ENCODE measurements around the gene EFNB2.

The EFNB2 gene

DNA sequence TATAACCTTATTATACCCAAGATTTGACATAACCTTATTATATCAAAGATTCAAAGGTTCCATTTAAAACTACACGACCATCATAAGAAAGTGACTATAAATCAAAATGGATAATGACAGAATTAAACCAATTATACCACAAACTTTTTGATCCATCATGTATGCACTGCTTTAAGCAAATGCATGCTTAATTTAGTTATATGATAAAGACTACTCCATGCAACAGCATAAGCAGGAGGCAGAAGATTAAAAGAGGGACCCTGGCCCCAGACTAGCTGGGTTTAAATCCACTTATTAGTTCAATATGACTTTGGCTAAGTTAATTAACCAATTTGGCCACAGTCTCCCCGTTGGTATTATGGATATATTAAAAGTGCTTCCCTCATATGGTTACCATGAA lies 11.4 kb downstream of the EFNB2 start:
- DNase-seq, result no peak

DNA sequence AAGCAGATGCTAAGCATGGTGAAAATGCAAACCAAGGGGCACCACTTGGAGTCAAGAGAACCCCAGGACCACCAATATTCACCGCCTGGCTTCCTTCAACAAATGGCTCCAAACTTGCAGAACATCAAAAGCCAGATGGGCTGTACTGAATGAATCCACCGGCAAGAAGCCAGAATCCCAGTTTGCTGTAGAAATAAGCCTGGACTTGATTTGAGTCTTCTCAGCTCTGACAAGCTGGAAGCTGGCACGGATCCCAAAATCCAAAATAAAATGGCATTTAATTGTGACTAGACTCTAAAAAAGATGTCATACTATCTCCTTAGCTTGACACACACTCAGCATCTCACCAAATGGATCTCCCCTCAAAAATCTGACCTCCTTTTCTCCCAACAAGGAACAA lies 11.9 kb downstream of the EFNB2 start:
- no peak for DNase-seq

DNA sequence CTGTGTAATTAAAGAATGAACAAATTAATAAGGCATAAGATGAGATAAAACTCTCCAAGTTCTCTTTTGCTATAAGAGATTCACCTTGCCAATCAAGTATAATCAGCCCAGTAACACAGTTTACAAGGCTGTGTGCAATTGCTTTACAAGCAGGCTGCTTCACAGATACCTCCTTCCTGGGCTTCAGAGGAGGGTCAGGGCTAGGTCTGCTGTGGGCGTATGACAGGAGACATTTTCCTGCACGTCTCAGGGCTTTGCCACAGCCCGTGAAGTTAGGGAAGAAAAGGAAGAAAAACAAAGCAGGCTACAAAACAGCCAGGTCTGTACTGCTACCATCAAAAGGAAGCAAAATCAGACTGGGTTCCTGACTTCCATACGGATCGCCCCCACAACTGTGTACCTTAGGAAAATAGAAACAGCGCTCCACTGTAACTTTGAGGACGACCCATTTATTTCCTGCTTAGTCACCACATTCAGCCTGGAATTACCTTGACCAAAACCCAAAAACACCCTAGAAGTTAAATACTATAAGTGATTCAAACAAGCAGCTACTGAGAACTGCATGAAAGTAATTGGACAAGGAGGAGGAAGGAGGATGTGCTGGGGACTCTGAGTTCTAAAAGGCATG lies 12.4 kb downstream of the EFNB2 start:
- no peak for DNase-seq

DNA sequence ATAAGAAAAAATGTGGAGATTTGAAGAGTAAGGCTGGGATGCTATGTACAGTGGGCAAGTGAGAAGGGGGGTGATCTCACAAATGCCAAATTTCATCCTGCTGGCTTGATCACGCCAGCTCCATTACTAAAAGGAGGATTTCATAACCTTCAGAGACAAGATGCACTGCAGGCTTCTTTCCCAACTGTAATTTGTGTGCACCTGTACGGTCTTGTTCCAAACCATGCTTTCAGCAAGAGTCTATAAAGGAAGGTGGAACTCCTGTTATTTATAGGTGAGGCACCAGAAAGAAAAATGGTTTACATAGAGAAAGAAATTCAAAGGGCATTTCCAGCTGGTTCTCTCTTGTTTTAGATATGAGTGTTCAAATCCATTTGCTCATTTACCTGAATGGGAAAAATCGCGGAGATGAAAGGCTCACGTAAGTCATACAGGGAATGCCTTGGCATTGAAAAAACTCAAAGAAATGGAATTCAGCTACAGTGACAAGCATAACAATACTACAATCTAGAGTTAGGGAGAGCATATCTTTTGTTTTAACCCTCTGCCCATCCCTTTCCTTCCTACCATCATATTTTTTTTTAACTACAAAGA lies 13.3 kb downstream of the EFNB2 start:
- no peak for DNase-seq

DNA sequence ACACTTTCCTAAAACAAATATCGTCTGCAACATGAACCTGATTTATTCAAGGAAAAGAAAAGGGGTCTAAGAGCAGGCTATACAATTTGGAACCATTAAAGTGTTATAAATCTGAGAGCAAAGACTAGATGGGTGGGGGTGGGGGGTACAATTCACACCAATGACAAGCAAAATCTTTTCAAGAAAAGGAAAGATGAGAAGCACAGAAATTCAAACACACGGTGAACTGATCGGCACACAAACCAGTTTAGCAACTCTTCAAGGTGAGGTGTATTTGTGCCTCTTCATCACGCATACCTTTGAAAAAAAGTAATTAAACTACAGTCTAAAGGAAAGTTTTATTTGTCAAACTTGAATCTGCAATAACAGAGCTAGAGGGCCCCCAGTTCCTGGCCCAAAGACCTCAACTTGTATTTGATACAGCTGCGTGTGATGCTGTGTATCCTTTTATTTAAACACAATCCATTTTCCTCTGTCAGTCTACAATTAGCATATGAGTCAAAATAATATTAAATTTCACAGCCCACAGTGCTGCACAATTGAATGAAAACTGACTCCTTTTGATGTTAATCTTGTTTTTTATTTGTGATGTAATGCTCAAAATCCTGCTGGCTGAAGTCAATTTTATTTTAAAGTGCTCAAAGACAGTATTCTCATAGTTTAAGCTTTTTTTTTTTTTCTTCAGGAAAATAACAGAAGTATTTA lies 14.2 kb downstream of the EFNB2 start:
- DNase-seq, result no peak

DNA sequence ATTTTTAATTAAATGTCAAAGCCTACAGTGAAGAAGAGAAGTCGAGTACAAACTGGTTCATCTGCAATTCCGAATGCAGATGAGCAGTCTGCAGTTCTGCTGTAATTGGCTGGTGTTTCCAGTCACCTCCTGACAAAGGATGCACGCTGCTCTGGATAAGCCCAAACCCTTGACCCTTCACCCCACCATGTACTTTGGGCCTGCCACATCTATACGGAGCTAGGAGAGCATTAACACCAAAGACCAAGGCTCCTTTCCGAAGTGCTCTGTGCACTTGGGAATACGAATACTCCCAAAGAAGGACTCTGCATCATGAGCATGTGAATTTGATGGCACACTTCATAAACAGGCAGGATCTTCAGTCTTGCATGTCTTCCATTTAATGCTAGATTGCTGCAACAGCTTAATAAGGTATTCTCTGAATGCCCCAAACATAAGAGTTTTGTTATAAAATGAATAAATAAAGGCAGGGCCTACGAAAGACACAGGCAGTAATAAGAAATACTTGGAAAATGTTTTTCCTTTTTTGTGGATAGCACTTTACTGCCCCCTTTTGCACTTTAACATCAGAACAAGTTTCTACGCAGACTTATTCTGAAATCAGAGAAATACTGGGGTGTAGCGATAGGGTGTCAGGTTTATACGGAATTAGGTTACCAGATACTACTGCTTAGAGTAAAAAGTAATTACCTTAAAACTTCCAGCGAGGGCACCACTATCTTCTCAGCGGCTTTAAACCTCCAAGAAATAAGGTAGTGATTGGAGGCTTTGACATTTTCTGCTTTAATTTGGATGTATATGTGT lies 15.0 kb downstream of the EFNB2 start:
- no peak for DNase-seq

DNA sequence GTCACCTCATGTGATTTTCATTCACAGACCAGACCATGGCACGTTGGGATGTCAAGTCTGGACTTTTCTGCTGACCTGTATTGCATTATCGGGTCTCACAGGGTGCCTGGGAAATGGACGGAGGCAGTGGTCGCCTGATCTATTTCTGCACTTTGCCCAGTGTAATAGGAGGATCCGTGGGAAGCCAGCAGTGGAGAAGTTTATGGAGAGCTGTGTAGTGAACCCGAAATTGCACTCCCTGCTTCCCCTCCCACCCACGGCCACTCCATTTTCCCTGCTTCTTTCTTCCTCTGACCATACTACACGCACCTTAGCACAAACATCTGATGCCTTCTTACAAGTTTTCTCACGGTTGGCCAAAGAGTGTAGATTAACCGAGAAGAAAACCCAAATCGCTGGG lies 16.9 kb downstream of the EFNB2 start:
- no peak for DNase-seq

DNA sequence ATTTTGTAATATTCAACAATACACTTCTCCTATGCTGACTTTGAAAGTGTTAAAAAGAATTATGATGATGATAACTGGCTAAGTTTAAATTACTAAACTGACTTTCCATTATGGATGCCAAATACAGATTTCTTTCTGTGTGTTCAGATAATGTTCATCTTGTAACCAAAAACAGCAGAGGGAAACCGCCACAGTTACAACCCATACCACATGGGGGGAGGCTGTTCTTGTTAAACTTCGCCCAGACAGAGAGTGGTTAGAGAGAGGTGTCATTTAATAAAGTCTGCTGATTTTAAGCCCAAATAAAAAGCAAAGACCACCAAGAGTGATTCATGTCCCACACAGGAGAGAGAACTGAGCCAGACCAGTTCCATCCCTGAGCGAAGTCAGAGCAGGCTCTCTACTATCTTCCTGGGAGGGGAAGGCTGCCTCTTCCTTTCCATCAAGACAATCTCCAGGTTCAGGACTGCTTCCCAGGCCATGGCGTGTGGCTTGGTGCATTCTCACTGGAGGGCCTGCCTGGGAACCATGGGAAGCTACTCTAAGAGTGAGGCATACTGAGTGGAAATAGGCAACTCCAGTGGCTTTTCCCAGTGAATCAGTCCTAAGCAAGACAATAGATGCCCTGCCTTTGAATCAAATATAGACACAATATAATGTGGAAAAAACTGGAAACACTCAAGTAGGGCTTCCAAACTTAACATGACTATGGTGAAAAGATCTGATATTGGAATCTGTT lies 18.2 kb downstream of the EFNB2 start:
- DNase-seq, result no peak

DNA sequence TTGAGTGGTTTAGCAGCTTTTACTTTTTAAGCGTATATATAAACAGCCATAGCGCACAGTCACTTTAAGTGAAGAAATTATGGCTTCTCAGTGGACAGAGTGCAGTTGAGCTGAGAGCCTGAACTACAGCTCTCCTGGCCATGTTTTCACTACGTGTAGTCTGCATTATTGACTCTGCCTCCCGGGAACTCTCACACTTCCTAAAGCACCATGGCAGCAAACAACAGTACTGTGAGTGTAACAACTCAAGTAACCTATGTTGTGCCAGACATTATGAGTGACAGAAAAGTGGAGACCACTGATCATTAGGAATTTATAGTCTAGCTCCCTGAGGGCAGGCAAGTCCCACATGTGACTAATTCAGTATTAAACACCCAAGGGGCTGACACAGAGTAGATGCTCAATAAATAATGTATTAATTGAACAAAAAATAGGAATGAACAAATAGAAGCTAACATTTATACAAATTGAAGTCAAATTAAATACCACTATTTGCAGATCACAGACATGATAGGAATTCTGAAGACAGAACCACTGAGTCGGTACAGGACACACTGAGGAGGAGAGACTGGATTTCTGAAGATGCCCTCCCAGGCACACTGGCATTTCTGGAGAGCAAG lies 19.7 kb downstream of the EFNB2 start:
- no peak for DNase-seq

DNA sequence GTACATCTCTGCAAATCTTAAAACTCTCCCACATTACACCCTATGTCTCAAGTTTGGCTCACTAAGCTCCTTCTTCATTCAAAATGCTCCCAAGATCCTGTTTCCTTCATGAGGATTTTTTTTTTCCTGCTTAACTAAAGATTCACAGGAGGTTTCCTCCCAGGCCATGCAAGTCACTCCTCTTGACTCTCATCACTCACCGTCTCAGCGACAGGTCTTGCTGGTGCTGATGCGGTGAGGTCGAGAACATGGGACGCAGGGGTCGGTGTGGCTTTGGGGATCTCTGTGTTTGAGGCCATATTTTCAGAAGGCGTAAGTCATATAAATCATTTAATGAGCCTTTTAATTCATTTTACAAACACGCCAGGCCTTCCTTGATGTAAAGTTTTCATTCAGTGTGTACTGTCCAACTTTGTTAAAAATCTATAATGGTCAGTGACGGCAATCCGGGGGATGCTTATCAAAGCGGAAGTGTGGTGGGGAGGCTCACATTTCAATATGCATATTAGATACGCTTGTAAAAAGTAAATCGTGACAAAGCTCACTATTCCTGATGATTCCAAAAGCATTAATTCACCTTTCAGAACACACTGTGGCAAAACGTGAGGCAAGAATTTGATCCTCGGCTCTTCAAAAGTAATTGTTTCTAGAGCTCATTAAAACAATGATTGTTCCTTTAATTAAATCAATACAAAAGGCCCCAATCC lies 20.4 kb downstream of the EFNB2 start:
- DNase-seq, result no peak

DNA sequence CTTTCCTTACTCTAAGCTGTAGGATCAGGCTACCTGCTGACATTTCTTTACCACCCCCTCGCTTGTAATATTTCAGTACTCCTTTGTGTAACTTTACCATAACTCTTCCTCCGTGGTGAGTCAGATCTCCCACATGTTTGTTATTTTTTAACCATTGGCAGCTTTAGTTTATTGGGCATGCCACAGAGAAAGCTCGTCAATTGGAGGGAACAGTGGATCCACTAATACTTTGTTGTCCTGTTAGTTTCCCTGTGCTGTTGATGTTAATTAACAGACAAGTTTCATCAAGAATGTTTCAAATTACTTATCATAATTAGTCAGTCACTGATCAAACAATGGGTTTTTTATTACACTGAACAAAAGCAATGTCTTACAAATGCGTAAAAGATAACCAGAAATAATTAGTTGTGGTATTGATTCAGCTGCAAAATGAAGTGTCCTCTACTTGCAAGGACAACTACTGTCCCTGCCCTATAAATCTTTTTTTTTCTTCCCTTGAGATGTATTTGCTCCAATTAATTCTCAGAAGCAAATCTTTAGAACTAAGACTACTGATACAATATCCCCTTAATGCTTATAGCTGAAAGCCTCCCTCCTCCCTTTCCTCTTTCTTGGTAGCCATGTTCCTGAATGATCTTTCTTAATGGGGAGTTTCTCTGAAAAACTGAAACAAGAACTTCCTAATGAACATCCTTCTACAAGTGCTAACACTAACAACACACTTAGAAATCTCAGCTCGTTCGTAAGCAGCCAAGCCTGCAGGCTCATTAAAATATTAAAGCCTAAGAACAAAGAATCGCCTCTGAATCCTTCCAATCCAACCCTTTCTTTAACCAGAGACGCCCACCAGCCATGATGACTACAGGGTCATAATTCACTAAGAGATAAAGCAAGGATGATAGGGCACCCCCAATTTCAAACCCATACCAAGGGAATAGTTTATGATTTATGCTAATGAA lies 22.2 kb downstream of the EFNB2 start:
- no peak for DNase-seq

DNA sequence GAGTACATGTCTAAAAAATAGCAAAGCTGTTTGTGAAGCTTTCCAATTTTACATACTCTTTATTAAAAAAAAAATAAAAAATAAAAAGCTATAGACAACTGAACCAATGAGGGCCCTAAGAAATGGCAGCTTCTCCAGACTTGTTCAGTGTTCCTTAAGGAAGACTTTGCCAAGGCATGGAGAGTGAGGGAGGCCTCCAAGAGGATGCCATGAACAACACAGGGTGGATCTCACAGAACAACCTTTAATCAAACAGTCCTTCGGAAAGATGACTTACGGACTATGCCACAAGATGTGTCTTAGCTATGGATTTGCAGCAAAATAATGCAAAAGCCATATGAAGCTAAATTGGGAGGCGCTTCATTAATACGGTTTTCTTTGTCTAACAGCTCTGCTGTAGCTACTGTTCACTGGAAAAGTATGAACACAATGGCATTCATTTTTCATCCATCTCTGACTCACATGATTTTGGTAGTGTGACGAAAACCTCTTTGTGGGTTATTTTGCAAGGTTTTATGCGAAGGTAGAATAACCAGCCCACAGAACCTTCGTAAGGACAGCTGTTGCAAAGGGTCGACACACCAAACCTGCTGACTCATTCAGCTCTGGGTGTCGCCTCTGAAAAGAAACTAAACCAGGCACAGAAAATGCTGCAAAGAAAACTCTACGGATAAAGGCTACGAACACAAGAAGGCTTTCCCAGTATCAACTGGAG lies 27.7 kb downstream of the EFNB2 start:
- no peak for DNase-seq

DNA sequence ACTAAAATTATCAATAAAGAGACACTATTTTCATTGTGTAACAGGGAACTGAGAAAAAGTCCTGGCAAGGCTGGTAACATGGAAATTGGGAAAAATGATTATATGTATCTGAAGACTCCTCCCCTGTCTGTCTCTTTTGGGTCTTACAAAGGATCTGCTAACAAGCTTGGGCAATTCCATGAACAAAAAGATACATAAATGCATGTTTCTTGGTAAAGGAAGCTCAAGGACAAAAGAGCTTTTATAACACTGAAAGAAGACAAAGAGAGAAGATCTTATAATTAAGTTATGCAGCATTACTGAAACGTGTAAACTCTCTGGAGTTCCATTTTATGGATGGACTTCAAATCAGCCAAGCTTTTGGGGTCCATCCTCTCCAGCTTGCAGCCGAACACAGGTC lies 29.2 kb downstream of the EFNB2 start:
- DNase-seq, result no peak

DNA sequence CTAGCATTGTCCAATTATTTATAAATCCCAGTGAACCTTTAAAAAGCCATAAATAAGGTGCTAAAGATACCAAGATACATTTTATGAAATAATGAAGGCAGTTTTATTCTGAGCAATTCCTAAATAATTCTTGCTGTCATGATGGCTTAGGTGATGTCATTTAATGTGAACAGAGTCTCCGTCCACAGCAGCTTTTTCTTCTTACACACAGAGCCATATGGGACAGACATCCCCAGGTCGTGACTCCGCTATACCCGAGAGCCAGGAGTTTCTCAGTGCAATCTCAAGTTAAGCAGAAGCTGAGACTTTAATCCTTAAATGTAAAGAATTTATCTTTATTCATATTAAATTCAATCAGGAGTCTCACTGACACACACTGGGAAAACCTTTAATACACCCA lies 29.7 kb downstream of the EFNB2 start:
- no peak for DNase-seq

DNA sequence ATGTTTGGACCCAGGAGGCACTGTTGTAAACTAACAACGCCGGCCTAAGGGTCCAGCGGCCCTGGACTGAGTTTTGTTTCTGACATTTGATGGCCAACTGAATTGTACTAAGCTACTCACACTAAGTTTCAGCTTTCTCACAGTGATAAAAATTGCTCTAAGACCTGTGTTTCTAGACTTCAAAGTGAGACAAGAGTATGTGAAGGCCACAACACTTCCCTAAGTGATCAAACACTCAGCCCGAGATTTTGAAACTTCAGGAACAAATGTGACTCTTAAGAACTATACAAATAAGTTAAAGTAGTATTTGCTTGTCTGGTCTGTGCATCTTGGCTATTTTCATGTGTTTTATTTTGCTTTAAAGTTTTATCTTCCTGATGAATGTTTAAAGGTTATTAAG lies 30.2 kb downstream of the EFNB2 start:
- DNase-seq, result no peak

DNA sequence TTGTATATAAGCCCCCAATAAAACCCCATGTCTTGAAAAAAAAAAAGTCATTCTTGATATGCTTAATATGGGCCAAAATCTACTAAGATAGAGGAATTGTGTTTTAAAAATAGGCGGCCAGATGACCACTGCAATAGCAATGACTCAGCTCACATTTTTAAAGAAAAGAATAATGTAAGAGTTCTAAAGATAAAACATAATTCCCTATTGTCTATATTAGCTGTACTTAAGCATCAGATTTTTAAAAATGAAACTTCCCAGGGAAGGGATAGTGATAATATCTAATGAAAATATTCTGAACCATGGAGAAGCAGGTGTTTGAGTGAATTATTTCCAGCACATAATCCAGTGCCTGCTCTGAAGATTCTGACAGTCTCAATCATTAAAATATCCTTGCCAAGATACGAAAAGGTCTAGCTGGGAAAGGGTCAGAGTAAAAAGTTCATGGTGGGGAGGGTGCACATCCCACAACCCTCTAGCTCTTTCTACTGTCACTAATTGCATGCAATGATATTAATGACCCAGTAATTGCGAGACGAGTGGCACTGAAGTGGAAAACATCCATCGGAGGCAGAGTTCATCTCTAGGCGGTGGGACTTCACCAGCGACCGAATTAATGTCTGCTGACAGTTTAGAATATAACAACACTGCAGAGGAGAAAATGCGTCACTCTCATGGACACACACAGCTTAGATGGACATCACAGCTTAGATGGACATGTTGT lies 31.6 kb downstream of the EFNB2 start:
- no peak for DNase-seq

DNA sequence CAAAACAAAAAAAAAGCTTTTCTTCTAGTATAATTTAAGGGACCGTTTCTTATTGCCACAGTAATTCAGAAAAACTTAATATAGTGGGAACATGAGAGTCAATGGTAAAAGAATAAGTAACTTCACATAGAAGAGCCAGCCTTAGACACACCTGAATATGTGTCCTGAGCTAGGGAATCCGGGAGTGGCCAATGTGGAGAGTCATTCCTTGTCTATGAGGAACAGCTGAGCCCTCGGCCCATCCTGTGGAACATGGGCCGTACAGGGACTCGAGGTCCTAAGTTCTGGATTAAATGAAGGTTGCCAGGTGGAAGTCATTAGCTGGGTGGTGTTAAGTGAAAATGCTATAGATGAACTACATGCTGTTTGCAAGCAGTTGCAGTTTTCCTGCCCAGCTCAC lies 32.2 kb downstream of the EFNB2 start:
- no peak for DNase-seq

DNA sequence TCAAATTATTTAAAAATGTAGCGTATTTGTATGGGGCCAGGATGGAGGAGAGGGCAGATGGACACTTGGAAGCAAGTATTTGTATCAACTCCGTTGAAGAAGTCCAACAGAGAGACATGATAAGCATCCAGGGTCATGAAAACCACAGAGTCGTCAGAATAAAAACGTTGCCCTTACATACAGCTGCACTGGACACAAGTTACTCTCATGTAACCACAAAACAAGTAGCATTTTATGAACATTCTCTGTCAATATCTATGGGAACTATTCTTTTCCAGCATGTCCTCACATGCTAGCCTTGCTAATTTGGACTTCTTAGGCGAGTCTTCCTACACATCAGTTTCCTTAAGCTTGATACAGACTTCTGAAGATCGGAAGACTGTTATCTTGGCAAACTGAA lies 35.0 kb downstream of the EFNB2 start:
- no peak for DNase-seq

DNA sequence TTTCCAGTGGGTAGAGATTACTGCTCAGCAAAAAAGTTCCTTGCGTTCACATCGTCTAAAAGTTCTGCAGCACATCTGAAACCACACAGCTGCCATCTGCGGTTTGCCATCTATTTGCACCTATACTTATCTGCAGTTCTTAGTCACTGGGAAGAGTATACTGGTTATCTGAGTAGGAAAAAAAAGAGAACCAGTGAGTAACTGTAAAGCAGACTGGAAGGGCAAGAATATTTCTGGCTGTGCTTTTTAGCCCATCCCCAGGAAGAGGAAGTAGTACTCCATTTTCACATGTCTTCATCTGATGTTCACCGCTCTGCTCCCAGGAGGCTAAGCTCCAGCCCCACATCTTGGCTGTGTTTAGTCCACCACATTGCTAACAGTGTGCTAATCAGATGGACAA lies 35.6 kb downstream of the EFNB2 start:
- DNase-seq, result no peak

All from NCI-H2029 (cell line).